Measurements from ENCODE around the gene ASB3. TPM values are rescaled to one million over a fixed set of nuclear protein-coding genes. Genes with fewer than 3 reads are reported as not detected.

ASB3 gene, protein sequence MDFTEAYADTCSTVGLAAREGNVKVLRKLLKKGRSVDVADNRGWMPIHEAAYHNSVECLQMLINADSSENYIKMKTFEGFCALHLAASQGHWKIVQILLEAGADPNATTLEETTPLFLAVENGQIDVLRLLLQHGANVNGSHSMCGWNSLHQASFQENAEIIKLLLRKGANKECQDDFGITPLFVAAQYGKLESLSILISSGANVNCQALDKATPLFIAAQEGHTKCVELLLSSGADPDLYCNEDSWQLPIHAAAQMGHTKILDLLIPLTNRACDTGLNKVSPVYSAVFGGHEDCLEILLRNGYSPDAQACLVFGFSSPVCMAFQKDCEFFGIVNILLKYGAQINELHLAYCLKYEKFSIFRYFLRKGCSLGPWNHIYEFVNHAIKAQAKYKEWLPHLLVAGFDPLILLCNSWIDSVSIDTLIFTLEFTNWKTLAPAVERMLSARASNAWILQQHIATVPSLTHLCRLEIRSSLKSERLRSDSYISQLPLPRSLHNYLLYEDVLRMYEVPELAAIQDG
- total RNA-seq (2022; extraction: Qiagen RNA extraction; ENCODE audit: low read depth), result 9.1 to 14.2 TPM (median 12.6 TPM) in 5 replicates

DNA sequence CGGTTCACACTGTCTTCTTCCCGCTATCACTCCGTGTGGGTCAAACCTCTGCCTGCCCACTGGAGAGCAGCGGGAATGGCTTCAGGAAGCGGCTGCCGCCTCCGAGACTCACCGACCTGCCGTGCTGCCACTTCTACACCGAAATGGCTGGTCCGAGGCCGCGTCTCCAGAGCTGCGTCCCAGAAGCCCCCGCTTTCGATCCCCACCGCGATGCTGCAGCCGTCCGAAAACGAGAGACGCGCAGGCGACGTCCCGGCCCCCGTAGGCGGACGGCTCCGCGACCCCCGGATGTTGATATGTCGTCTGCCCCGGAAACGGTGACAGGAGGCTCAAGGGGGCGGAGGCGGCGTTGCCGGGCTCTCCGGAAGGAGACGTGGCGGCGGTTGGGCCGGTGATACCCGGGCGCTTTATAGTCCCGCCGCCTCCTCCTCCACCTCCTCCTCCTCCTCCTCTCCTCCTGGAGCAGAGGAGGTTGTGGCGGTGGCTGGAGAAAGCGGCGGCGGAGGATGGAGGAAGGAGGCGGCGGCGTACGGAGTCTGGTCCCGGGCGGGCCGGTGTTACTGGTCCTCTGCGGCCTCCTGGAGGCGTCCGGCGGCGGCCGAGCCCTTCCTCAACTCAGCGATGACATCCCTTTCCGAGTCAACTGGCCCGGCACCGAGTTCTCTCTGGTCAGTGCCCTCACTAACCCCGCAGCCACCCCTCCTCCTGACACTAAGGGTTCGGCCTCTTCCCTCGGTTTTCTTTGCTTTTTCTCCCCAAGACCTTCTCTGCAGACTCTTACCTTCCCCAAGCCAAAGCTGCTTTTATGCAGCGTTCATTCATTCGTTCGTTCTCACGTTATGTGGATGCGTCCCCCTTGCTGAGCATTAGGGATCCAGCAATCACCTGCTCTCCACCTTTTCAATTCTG lies at the start of gene ASB3, which contains the start of gene ERLEC1:
TSS of gene ASB3 (minus strand) at position 249 of the 909 bp plus-strand sequence. CDS start 21,381 bp downstream, outside the sequence.
TSS of gene ERLEC1 (plus strand) at position 340 of the 909 bp plus-strand sequence. CDS start at position 507, 167 bp downstream.

DNA sequence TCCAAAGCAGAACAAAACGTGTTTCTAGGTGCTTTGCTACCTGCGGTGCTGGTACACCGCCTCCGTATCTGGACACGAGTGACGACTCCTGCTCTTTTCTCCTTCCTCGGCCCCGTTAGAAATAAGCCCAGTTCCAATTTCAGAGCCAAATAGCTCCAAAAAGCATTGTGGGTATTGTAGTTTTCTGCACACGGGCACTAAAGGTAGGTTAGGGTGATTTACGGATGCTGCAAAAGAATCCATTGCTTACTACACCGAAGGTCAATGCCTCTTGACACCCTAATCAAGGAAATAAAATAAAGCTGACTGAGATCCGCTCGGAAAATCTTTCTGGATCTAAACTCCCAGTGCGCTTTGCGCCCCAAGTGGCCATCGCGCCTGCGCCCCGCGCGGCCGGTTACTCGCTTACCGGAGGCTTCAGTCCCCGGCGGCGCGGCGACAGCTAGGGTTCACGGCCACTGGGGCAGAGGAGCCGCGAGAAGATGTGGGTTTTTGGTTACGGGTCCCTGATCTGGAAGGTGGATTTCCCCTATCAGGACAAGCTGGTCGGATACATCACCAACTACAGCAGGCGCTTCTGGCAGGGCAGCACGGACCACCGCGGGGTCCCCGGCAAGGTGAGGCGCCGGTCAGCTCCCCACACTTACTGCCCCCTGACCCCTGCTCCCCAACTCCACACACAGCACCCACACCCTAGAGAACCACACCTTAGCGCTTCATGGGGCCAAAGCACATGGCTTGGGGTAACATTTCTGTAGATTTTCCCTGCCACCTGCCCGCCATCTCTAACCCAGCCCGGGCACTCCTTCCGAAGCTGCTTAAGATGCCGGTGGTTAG lies 19.1 kb downstream of the ASB3 start, which contains the start of gene CHAC2:
TSS of gene CHAC2 (plus strand) at position 400 of the 837 bp plus-strand sequence. CDS start at position 483, 83 bp downstream.

Other genes with a start within 250 kb of the ASB3 start
- 7.1 to 15.1 TPM (median 13.4 TPM) in 5 replicates for gene CHAC2, start 19.1 kb downstream of the ASB3 start, total RNA-seq (2022; extraction: Qiagen RNA extraction; ENCODE audit: low read depth)
- gene ERLEC1, start 91 bp upstream of the ASB3 start, total RNA-seq (2022; extraction: Qiagen RNA extraction; ENCODE audit: low read depth), result 38.6 to 66.0 TPM (median 59.2 TPM) in 5 replicates
- 1.5 to 1.6 TPM (median 1.6 TPM) in 5 replicates for gene GPR75, start 73.0 kb upstream of the ASB3 start, total RNA-seq (2022; extraction: Qiagen RNA extraction; ENCODE audit: low read depth)
- gene PSME4, start 184.0 kb upstream of the ASB3 start, total RNA-seq (2022; extraction: Qiagen RNA extraction; ENCODE audit: low read depth), result 32.9 to 46.0 TPM (median 42.2 TPM) in 5 replicates